ENCODE data around the gene MAPK10.
"Not testable (repeated sequence)": the region's sequence is repeated elsewhere in the genome, so short reads cannot be mapped to it uniquely, and the experiment has no call there.

GRCh38 chr4:86330411-86330810, 29.4 kb downstream of the MAPK10 start:
- not testable (repeated sequence) for TF ChIP-seq CTCF, POLR2A (IDR thresholded peaks at IDR 0.05)
